AG10803 (cell line): ENCODE measurements around the gene RALA.

Experiments used
- DNase-seq: peaks from one replicate; pipeline ENCODE4 v3.0.0; 2010; ENCODE audit warnings: low read depth
- H3K4me3 ChIP-seq: 2 replicates; pipeline ENCODE4 v1.5.1; 2011; ENCODE audit warnings: mild to moderate bottlenecking, low read length, control low read depth
- TF ChIP-seq, protein P1 (sequence below): conservative IDR thresholded peaks from 2 replicates; pipeline ENCODE4 v1.5.1; 2011; ENCODE audit warnings: mild to moderate bottlenecking, low read length, control low read depth, inconsistent platforms

Gene RALA

DNA sequence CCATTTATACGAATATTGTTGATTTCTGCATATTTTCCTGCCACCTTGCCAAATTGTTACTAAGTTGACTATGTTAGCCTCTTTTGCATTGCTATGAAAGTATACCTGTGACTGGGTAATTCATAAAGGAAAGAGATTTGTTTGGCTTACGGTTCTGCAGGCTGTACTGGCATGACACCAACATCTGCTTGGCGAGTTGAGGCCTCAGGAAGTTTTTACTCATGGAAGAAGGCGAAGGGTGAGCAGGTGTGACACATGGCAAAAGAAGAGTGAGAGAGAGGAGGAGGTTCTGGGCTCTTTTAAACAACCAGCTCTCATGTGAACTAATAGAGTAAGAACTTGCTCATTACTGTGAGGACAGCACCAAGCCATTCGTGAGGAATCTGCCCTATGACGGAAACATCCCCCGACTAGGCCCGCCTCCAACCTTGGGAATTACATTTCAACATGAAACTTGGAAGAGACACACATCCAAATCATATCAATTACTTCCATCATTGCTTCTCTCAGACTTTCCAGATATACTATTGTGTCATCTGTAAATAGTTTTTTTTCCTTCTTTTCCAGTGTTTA lies 8.4 kb downstream of the RALA start:
- DNase-seq, result peak; percentile 73
- TF ChIP-seq, protein P1, sequence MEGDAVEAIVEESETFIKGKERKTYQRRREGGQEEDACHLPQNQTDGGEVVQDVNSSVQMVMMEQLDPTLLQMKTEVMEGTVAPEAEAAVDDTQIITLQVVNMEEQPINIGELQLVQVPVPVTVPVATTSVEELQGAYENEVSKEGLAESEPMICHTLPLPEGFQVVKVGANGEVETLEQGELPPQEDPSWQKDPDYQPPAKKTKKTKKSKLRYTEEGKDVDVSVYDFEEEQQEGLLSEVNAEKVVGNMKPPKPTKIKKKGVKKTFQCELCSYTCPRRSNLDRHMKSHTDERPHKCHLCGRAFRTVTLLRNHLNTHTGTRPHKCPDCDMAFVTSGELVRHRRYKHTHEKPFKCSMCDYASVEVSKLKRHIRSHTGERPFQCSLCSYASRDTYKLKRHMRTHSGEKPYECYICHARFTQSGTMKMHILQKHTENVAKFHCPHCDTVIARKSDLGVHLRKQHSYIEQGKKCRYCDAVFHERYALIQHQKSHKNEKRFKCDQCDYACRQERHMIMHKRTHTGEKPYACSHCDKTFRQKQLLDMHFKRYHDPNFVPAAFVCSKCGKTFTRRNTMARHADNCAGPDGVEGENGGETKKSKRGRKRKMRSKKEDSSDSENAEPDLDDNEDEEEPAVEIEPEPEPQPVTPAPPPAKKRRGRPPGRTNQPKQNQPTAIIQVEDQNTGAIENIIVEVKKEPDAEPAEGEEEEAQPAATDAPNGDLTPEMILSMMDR, result no peak
- H3K4me3 ChIP-seq, result no peak overlapping the region

DNA sequence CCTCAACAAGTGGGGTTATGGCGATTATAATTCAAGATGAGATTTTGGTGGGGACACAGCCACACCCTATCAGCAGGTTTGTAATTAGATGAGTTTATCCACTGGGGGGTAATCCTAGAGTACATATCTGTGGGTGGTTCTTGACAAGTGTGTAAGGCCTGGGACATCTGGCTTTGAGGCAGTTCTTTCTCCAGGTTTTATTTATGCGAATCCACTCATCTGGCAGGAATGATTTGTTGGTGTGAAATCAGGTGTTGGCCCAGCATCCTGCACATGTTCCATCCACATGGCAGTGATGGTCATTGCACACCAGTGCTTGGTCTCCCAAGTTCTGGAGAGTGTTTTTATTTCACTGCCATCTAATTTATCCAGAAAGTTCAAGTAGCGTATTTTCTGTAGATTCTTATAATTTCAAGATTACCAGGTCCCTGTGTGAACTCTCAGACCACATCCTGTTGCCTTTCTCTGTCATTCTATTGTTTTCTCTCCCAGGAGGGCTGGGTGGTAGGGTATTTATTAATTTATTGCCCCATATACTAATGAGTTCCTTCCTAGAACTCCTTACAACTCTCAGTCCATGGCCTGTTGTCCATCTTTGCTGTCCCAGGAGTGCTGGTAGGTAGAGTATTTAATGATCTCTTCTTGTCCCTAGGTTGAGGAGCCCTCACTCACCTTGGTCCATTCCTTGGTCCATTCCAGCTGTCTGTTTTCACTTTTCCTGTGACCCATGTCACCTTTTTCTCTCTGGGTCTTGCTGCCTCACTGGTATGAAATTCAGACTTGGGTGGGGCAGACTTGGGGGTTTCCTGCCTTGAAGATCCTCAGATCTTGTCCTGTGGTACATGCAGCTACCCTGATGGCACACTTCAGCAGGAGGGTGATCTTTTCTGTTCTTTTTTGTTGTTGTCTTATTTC lies 10.4 kb downstream of the RALA start:
- TF ChIP-seq, protein P1, result no peak
- DNase-seq, result peak; percentile 70
- no peak overlapping the region for H3K4me3 ChIP-seq

DNA sequence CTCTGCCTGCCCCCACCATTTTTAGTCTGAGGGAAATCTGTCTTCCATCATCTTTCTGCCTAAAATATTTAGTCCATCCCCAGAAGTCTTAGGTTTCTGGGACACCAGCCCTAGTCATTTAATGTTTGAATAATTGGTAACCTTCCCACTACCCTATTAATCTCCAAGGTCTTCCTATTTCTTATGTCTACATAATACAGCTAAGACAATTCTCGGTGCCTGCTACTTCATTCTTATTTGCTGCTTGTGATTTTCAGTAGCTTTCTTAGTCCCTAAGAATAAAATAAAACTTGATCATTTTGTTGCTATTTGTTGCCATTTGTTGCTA lies 11.1 kb downstream of the RALA start:
- no peak for DNase-seq
- TF ChIP-seq, protein P1, result no peak
- no peak overlapping the region for H3K4me3 ChIP-seq

DNA sequence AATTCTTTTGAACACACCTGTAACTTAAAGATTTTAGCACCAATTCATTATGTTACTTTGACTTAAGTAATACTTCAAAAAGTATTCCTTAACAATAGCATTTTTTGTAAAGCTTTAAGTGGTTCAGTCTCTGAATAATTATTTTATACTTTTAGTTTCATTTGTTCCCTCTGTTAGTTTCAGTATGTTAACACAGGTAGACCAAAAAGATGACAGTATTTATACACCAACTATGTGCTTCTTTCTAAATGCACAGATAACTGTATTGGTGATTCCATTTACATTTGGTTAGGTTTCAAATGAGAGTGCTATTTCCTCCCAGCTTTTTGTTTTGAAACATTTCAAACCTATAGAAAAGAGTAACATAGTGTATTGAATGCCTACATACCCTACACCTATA lies 14.0 kb downstream of the RALA start:
- TF ChIP-seq, protein P1, result no peak
- H3K4me3 ChIP-seq, result no peak overlapping the region
- DNase-seq, result no peak

DNA sequence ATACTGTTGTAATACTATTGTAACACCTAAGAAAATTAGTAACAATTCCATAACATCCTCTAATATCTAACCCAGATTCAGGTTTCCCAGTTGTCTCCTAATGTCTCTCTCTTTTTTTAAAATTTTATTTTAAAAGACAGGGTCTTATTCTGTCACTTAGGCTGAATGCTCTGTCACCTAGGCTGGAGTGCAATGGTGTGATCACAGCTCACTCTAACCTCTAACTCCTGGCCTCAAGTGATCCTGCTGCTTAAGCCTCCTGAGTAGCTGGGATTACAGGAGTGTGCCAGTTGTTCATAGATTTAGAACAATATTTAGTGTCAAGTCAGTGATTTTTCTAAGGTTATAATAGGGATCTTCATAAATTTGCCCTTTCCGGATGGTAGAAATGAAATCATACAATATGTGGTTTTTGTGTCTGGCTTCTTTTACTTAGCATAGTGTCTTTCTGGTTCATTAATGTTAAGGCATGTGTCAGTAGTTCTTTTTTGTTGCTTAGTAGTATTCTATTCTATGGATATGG lies 14.7 kb downstream of the RALA start:
- no peak for DNase-seq

DNA sequence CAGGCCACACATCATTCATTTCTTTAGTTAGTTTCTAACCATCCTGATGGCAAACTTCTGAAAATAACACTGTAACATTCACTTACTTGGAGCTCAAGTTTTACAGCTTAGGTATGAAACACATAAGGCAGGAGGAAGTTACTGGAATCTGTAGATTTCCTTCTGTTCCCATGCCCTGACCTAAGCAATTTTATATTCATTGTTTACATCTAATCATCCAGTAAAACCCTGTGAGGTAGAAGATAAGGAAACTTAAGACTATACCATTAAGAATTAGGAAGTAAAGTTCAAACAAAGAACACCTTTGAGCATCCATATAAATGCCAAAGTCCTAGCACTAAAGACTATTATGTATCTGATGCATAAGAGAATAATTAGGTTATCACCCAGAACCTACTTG lies 19.5 kb downstream of the RALA start:
- DNase-seq, result no peak
- TF ChIP-seq, protein P1, result no peak
- no peak overlapping the region for H3K4me3 ChIP-seq

More for the DNA sequence above, 14.7 kb downstream of the RALA start:
- no peak overlapping the region for H3K4me3 ChIP-seq
- TF ChIP-seq, protein P1, result no peak

DNA sequence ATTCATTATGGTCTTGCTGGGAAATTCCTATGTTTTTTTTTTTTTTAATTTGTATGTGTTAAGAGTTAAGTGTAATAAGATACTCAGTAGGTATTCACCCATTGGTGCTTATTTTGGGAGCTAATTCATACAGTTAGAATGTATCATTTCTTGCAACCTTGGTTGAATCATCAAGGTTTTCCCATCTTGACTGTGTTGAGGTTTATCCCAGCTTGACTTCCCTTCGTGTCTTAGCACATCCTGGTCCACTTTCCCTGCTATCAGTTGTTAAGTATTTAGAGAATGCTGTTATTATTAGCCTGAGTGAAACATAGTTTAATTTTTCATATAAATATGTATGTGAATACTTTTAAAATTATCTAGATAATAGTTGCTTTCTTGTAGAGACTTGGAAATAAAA lies 20.8 kb downstream of the RALA start:
- peak; percentile 61 for DNase-seq

More for the DNA sequence above, 20.8 kb downstream of the RALA start:
- no peak overlapping the region for H3K4me3 ChIP-seq
- TF ChIP-seq, protein P1, result no peak
